ENCODE results near the gene RUNX3.

DNA sequence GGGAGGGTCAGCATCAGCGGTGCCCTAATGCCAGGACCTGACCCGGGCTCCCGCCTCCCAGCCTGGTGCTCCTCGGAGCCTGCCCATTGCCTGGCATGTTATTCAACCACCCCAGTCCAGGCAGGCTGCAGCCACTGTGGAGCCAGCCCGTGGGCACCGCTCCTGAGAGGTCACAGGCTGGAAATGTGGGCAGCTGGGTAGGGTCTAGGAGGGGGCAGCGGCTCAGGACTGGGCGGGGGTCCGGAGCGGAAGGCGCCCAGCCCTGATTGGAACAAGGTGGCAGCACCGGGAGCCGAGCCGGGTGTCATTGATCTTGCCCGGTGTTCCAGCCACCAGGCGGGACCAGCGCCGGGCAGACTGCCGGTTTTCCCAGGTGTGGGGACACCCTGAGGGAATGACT, 12.7 kb upstream of the RUNX3 start:
- TF ChIP-seq NR3C1 (CRISPR knock-in tag; conservative IDR thresholded peaks at IDR 0.05; ENCODE audit: low read depth) (no peak), EMX1 (CRISPR knock-in tag; IDR thresholded peaks at IDR 0.05) (no peak)
- TF ChIP-seq, protein P1, sequence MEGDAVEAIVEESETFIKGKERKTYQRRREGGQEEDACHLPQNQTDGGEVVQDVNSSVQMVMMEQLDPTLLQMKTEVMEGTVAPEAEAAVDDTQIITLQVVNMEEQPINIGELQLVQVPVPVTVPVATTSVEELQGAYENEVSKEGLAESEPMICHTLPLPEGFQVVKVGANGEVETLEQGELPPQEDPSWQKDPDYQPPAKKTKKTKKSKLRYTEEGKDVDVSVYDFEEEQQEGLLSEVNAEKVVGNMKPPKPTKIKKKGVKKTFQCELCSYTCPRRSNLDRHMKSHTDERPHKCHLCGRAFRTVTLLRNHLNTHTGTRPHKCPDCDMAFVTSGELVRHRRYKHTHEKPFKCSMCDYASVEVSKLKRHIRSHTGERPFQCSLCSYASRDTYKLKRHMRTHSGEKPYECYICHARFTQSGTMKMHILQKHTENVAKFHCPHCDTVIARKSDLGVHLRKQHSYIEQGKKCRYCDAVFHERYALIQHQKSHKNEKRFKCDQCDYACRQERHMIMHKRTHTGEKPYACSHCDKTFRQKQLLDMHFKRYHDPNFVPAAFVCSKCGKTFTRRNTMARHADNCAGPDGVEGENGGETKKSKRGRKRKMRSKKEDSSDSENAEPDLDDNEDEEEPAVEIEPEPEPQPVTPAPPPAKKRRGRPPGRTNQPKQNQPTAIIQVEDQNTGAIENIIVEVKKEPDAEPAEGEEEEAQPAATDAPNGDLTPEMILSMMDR (IDR thresholded peaks at IDR 0.05) = no peak
- TF ChIP-seq, protein P2, sequence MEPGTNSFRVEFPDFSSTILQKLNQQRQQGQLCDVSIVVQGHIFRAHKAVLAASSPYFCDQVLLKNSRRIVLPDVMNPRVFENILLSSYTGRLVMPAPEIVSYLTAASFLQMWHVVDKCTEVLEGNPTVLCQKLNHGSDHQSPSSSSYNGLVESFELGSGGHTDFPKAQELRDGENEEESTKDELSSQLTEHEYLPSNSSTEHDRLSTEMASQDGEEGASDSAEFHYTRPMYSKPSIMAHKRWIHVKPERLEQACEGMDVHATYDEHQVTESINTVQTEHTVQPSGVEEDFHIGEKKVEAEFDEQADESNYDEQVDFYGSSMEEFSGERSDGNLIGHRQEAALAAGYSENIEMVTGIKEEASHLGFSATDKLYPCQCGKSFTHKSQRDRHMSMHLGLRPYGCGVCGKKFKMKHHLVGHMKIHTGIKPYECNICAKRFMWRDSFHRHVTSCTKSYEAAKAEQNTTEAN (CRISPR knock-in tag; IDR thresholded peaks at IDR 0.05) = no peak

Measured in WTC11 (cell line).